Mesenchymal stem cell (in vitro differentiated cells and primary cell): ENCODE results near the gene NPLOC4.
A peak's percentile ranks its signal among the peaks of the same experiment; 100 is the strongest.

Experiments used
- DNase-seq: peaks from one replicate; pipeline ENCODE4 v3.0.0-alpha.2; 2013
- H2AFZ ChIP-seq: one replicate; pipeline ENCODE4 v1.6.1; 2013; ENCODE audit warnings: low read depth, mild to moderate bottlenecking, control low read depth, inconsistent platforms, low read length, moderate library complexity
- H2AK5ac ChIP-seq: 2 replicates; pipeline ENCODE4 v1.6.1; 2013; ENCODE audit warnings: low read length, moderate library complexity, mild to moderate bottlenecking, inconsistent platforms; ENCODE audit not compliant: severe bottlenecking
- H2BK120ac ChIP-seq: one replicate; pipeline ENCODE4 v1.6.1; 2013; ENCODE audit warnings: low read depth, mild to moderate bottlenecking, inconsistent platforms, low read length, moderate library complexity
- H2BK12ac ChIP-seq, 2 experiments: one replicate each; pipeline ENCODE4 v1.6.1; 2013; ENCODE audit warnings: inconsistent platforms in 2 of 2, low read length in 2 of 2, mild to moderate bottlenecking in 2 of 2, moderate library complexity in 2 of 2, control low read depth in 1 of 2
- H2BK15ac ChIP-seq: one replicate; pipeline ENCODE4 v1.6.1; 2013; ENCODE audit warnings: mild to moderate bottlenecking, low read depth, inconsistent platforms; ENCODE audit not compliant: poor library complexity, severe bottlenecking
- H2BK5ac ChIP-seq: 2 replicates; pipeline ENCODE4 v1.6.1; 2013; ENCODE audit warnings: low read depth, mild to moderate bottlenecking, low read length, control low read depth, inconsistent platforms; ENCODE audit not compliant: poor library complexity, severe bottlenecking
- H3K14ac ChIP-seq, 2 experiments: one replicate each; pipeline ENCODE4 v1.6.1; 2013; ENCODE audit warnings: inconsistent platforms in 2 of 2, low read length in 2 of 2, control low read depth in 1 of 2, mild to moderate bottlenecking in 1 of 2, moderate library complexity in 1 of 2
- H3K18ac ChIP-seq, 2 experiments: one replicate each; pipeline ENCODE4 v1.6.1; 2013; ENCODE audit warnings: inconsistent platforms in 2 of 2, low read length in 2 of 2, control low read depth in 1 of 2, low read depth in 1 of 2, mild to moderate bottlenecking in 1 of 2
- H3K23ac ChIP-seq, 2 experiments: one replicate each; pipeline ENCODE4 v1.6.1; 2013; ENCODE audit warnings: inconsistent platforms in 2 of 2, low read length in 2 of 2, mild to moderate bottlenecking in 2 of 2, moderate library complexity in 2 of 2, control low read depth in 1 of 2
- H3K27ac ChIP-seq: 2 replicates; pipeline ENCODE4 v1.5.1; 2013; ENCODE audit warnings: mild to moderate bottlenecking, moderate library complexity, low read length, control low read depth, inconsistent platforms; ENCODE audit not compliant: poor library complexity, severe bottlenecking
- H3K27me3 ChIP-seq, 2 experiments: 2 replicates each; pipeline versions ENCODE4 v1.6.1 to v1.7.0; 2013; ENCODE audit warnings: low read length in 2 of 2, mild to moderate bottlenecking in 2 of 2, moderate library complexity in 2 of 2, control low read depth in 1 of 2, inconsistent platforms in 1 of 2; ENCODE audit not compliant: control insufficient read depth in 1 of 2, insufficient read depth in 1 of 2
- H3K36me3 ChIP-seq, 2 experiments: 2 replicates each; pipeline versions ENCODE4 v1.6.1 to v1.7.0; 2013; ENCODE audit warnings: low read length in 2 of 2, control low read depth in 1 of 2, inconsistent platforms in 1 of 2, low read depth in 1 of 2, mild to moderate bottlenecking in 1 of 2; ENCODE audit not compliant: insufficient read depth in 2 of 2, control insufficient read depth in 1 of 2
- H3K4ac ChIP-seq, 2 experiments: one replicate each; pipeline ENCODE4 v1.6.1; 2013; ENCODE audit warnings: inconsistent platforms in 2 of 2, low read length in 2 of 2, mild to moderate bottlenecking in 2 of 2, moderate library complexity in 2 of 2, control low read depth in 1 of 2, low read depth in 1 of 2
- H3K4me1 ChIP-seq: 2 replicates; pipeline ENCODE4 v1.6.1; 2013; ENCODE audit warnings: low read depth, low read length, control low read depth; ENCODE audit not compliant: control insufficient read depth, insufficient read depth
- H3K4me2 ChIP-seq: 2 replicates; pipeline ENCODE4 v1.6.1; 2013; ENCODE audit warnings: low read length, mild to moderate bottlenecking, inconsistent platforms; ENCODE audit not compliant: poor library complexity, severe bottlenecking
- H3K4me3 ChIP-seq, 2 experiments: 2 replicates each; pipeline versions ENCODE4 v1.5.1 to v1.7.0; 2013; ENCODE audit warnings: low read length in 2 of 2, mild to moderate bottlenecking in 2 of 2, control low read depth in 1 of 2, low read depth in 1 of 2; ENCODE audit not compliant: insufficient read depth in 1 of 2
- H3K79me1 ChIP-seq: replicated peaks from 2 replicates; pipeline ENCODE4 v1.6.1; 2013; ENCODE audit warnings: mild to moderate bottlenecking, control low read depth, low read length, inconsistent platforms; ENCODE audit not compliant: poor library complexity, severe bottlenecking
- H3K9ac ChIP-seq: 2 replicates; pipeline ENCODE4 v1.7.0; 2013; ENCODE audit warnings: mild to moderate bottlenecking, low read length, moderate library complexity
- H3K9me3 ChIP-seq: 2 replicates; pipeline ENCODE4 v1.7.0; 2013; ENCODE audit warnings: mild to moderate bottlenecking, low read length; ENCODE audit not compliant: control insufficient read depth
- H4K8ac ChIP-seq: one replicate; pipeline ENCODE4 v1.6.1; 2013; ENCODE audit warnings: inconsistent platforms, mild to moderate bottlenecking, low read length, moderate library complexity
- H4K91ac ChIP-seq: one replicate; pipeline ENCODE4 v1.6.1; 2013; ENCODE audit warnings: mild to moderate bottlenecking, low read length, inconsistent platforms
- WGBS: methylation state at CpG from one replicate; pipeline ENCODE4 v1.1.7; 2013; ENCODE audit warnings: mixed read lengths; 5-methylcytosine and 5-hydroxymethylcytosine counted together

The NPLOC4 gene

GRCh38 chr17:81582341-81582740 is 54.6 kb downstream of the NPLOC4 start:
- Histone ChIP-seq H2BK15ac (no peak overlapping the region), H4K8ac (no peak overlapping the region), H3K4ac (no peak overlapping the region), H3K79me1 (peaks cover 15% of the 10 kb centered on the region), H4K91ac (no peak overlapping the region), H3K9me3 (no peaks in the 10 kb centered on the region), H3K4me3 (peak overlapping the region in 1 of 2 experiments; percentile 44), H2BK12ac (no peak overlapping the region), H3K14ac (no peak overlapping the region), H2AFZ (no peak overlapping the region), H2BK120ac (no peak overlapping the region), H2BK5ac (no peak overlapping the region), H3K18ac (no peak overlapping the region), H3K4me1 (peaks cover 49% of the 10 kb centered on the region), H3K4me2 (no peak overlapping the region), H3K9ac (peak overlapping the region; percentile 73), H2AK5ac (peak overlapping the region; percentile 2), H3K27ac (peak overlapping the region; percentile 41), H3K36me3 (peaks cover 60 to 72% of the 10 kb centered on the region in 2 experiments), H3K23ac (no peak overlapping the region), H3K27me3 (no peaks in the 10 kb centered on the region)
- DNase-seq = peak; percentile 56
- WGBS = 66% methylated on average over 3 of the region's 5 CpGs

DNA sequence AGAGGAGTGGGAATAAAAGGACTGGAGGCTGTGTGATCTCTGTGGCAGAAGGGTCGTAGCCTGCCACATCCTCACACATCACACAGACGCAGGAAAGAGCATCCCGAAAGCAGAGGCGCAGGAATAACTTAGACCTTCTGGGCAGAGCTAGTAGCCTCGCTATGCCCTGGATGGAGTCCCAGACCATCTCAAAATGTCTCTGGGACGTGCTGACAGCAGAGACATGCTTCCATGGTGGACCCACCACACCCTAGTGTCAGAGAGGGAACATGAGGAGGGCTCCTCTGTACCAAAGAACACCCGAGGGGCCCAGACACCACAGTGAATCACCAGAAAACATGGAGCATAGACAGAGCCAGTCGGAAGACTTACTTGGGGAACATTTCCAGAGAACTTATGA is 55.2 kb downstream of the NPLOC4 start:
- H3K36me3 ChIP-seq = peaks cover 56 to 69% of the 10 kb centered on the region in 2 experiments
- H4K91ac ChIP-seq = no peak overlapping the region
- no peak overlapping the region for H3K4me2 ChIP-seq
- H2BK5ac ChIP-seq = no peak overlapping the region
- no peak overlapping the region for H2BK15ac ChIP-seq
- H3K27me3 ChIP-seq = no peaks in the 10 kb centered on the region
- no peaks in the 10 kb centered on the region for H3K9me3 ChIP-seq
- WGBS = 97% methylated on average over 8 of the region's 8 CpGs
- no peak overlapping the region for H3K18ac ChIP-seq
- peak overlapping the region; percentile 73 for H3K9ac ChIP-seq
- H3K23ac ChIP-seq = no peak overlapping the region
- peaks cover 14% of the 10 kb centered on the region for H3K79me1 ChIP-seq
- H3K4ac ChIP-seq = no peak overlapping the region
- no peak overlapping the region for H2BK120ac ChIP-seq
- H2BK12ac ChIP-seq = no peak overlapping the region
- no peak overlapping the region for H3K27ac ChIP-seq
- H3K14ac ChIP-seq = no peak overlapping the region
- H3K4me1 ChIP-seq = peaks cover 55% of the 10 kb centered on the region
- H2AFZ ChIP-seq = no peak overlapping the region
- H2AK5ac ChIP-seq = peak overlapping the region; percentile 23
- DNase-seq = no peak
- no peak overlapping the region for H4K8ac ChIP-seq
- H3K4me3 ChIP-seq = peak overlapping the region in 1 of 2 experiments; percentile 44

GRCh38 chr17:81580481-81580880 is 56.4 kb downstream of the NPLOC4 start:
- no peak for DNase-seq
- H3K4ac ChIP-seq = no peak overlapping the region
- H3K18ac ChIP-seq = no peak overlapping the region
- H2BK15ac ChIP-seq = no peak overlapping the region
- H3K4me2 ChIP-seq = no peak overlapping the region
- H4K8ac ChIP-seq = peak overlapping the region; percentile 59
- H3K9me3 ChIP-seq = no peaks in the 10 kb centered on the region
- no peak overlapping the region for H2BK5ac ChIP-seq
- no peak overlapping the region for H3K4me3 ChIP-seq
- H4K91ac ChIP-seq = no peak overlapping the region
- peak overlapping the region; percentile 4 for H3K27ac ChIP-seq
- no peak overlapping the region for H3K23ac ChIP-seq
- no peak overlapping the region for H2BK120ac ChIP-seq
- H2AFZ ChIP-seq = no peak overlapping the region
- H2AK5ac ChIP-seq = peak overlapping the region; percentile 35
- peaks cover 7% of the 10 kb centered on the region for H3K79me1 ChIP-seq
- peaks cover 54% of the 10 kb centered on the region for H3K4me1 ChIP-seq
- H3K9ac ChIP-seq = no peak overlapping the region
- H3K14ac ChIP-seq = no peak overlapping the region
- no peak overlapping the region for H2BK12ac ChIP-seq
- peaks cover 45 to 65% of the 10 kb centered on the region in 2 experiments for H3K36me3 ChIP-seq
- no peaks in the 10 kb centered on the region for H3K27me3 ChIP-seq
- 97% methylated on average over 6 of the region's 6 CpGs for WGBS

GRCh38 chr17:81579821-81580321 is 57.0 kb downstream of the NPLOC4 start:
- peaks cover 7% of the 10 kb centered on the region for H3K79me1 ChIP-seq
- peaks cover 46 to 61% of the 10 kb centered on the region in 2 experiments for H3K36me3 ChIP-seq
- H3K27me3 ChIP-seq = no peaks in the 10 kb centered on the region
- no peak overlapping the region for H3K4ac ChIP-seq
- DNase-seq = peak; percentile 73
- peak overlapping the region; percentile 45 for H3K9ac ChIP-seq
- peak overlapping the region; percentile 82 for H2AK5ac ChIP-seq
- no peak overlapping the region for H2BK5ac ChIP-seq
- peak overlapping the region; percentile 22 for H3K27ac ChIP-seq
- peaks cover 57% of the 10 kb centered on the region for H3K4me1 ChIP-seq
- H2BK120ac ChIP-seq = no peak overlapping the region
- H4K91ac ChIP-seq = no peak overlapping the region
- H3K4me3 ChIP-seq = no peak overlapping the region
- peak overlapping the region in 1 of 2 experiments; percentile 34 for H3K18ac ChIP-seq
- no peak overlapping the region for H3K23ac ChIP-seq
- H4K8ac ChIP-seq = no peak overlapping the region
- H2BK12ac ChIP-seq = peak overlapping the region in 1 of 2 experiments; percentile 37
- H2BK15ac ChIP-seq = no peak overlapping the region
- peak overlapping the region; percentile 1 for H3K4me2 ChIP-seq
- H3K9me3 ChIP-seq = no peaks in the 10 kb centered on the region
- no peak overlapping the region for H3K14ac ChIP-seq
- no peak overlapping the region for H2AFZ ChIP-seq
- 80% methylated on average over 10 of the region's 10 CpGs for WGBS
